GM12878 (cell line): ENCODE measurements around the gene SLC45A2. TPM values are rescaled to one million over a fixed set of nuclear protein-coding genes. Genes with fewer than 3 reads are reported as not detected.

Experiments
- NR2C1 ChIP-seq: fragments of 450-650 bp; IDR thresholded peaks from 2 replicates; pipeline ENCODE4 v1.6.1; 2017; ENCODE audit warnings: antibody characterized with exemption, mild to moderate bottlenecking, moderate library complexity
- ZBTB11 ChIP-seq: fragments of 450-650 bp; formaldehyde crosslinking; IDR thresholded peaks from 2 replicates; pipeline ENCODE4 v1.5.0; 2022; ENCODE audit warnings: mild to moderate bottlenecking, missing genetic modification characterization
- ZBTB4 ChIP-seq: fragments of 450-650 bp; formaldehyde crosslinking; IDR thresholded peaks from 2 replicates; pipeline ENCODE4 v1.4.0; 2022; ENCODE audit warnings: mild to moderate bottlenecking, moderate library complexity
- polyA plus RNA-seq, 11 experiments: library from polyadenylated mRNA; depleted of rRNA in 4 of 11; unstranded in 6 of 11; stranded (reverse) in 5 of 11; fragments of >200 nt; fragmentation: Nextera tagmentation in 4 of 11; fragmentation: Illumina TruSeq in 1 of 11; extraction: Ambion mirVana in 4 of 11; extraction: Trizol in 1 of 11; gene quantifications; 1 replicate in 1 of 11; 2 replicates in 10 of 11; pipeline versions ENCODE4 v1.2.1 to v1.2.3, GENCODE V29; 2011 to 2016; ENCODE audit warnings: inconsistent platforms in 2 of 11, missing spikeins in 2 of 11, low read depth in 1 of 11
- total RNA-seq, 4 experiments: library from RNA; depleted of rRNA in 3 of 4; stranded (reverse); fragments of >200 nt in 3 of 4; fragmentation: Illumina TruSeq in 1 of 4; extraction: Trizol in 1 of 4; gene quantifications; 2 replicates each; pipeline versions ENCODE4 v1.2.1 to v1.2.3, GENCODE V29; 2013 to 2021
- TF ChIP-seq, protein P1 (sequence below): IDR thresholded peaks from 2 replicates; pipeline ENCODE4 v1.6.1; 2012; ENCODE audit warnings: improper control_type of control experiment, low read depth, low read length; ENCODE audit not compliant: insufficient replicate concordance

SLC45A2 gene
- total and polyA plus RNA-seq, 10 of the 15 experiments (the other 5 are each of a cell fraction or from before 2014, with no cell fraction given): 0.06 to 0.07 TPM; not detected in 8

DNA sequence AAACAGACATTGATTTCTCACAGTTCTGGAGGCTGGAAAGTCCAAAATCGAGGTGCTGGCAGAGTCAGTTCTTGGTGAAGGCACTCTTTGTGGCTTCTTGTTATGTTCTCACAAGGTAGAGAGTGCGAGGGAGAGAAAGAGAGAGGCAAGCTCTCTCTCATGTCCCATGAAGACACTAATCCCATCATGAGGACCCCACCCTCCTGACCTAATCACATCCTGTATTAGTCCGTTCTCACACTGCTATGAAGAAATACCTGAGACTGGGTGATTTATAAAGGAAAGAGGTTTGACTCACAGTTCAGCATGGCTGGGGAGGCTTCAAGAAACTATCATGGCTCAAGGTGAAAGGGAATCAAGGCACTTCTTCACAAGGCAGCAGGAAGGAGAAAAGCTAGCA lies 29.1 kb upstream of the SLC45A2 start (continued):
- TF ChIP-seq, protein P1, sequence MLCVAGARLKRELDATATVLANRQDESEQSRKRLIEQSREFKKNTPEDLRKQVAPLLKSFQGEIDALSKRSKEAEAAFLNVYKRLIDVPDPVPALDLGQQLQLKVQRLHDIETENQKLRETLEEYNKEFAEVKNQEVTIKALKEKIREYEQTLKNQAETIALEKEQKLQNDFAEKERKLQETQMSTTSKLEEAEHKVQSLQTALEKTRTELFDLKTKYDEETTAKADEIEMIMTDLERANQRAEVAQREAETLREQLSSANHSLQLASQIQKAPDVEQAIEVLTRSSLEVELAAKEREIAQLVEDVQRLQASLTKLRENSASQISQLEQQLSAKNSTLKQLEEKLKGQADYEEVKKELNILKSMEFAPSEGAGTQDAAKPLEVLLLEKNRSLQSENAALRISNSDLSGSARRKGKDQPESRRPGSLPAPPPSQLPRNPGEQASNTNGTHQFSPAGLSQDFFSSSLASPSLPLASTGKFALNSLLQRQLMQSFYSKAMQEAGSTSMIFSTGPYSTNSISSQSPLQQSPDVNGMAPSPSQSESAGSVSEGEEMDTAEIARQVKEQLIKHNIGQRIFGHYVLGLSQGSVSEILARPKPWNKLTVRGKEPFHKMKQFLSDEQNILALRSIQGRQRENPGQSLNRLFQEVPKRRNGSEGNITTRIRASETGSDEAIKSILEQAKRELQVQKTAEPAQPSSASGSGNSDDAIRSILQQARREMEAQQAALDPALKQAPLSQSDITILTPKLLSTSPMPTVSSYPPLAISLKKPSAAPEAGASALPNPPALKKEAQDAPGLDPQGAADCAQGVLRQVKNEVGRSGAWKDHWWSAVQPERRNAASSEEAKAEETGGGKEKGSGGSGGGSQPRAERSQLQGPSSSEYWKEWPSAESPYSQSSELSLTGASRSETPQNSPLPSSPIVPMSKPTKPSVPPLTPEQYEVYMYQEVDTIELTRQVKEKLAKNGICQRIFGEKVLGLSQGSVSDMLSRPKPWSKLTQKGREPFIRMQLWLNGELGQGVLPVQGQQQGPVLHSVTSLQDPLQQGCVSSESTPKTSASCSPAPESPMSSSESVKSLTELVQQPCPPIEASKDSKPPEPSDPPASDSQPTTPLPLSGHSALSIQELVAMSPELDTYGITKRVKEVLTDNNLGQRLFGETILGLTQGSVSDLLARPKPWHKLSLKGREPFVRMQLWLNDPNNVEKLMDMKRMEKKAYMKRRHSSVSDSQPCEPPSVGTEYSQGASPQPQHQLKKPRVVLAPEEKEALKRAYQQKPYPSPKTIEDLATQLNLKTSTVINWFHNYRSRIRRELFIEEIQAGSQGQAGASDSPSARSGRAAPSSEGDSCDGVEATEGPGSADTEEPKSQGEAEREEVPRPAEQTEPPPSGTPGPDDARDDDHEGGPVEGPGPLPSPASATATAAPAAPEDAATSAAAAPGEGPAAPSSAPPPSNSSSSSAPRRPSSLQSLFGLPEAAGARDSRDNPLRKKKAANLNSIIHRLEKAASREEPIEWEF: no peak
- TF ChIP-seq ZBTB4 (CRISPR knock-in tag) (no peak), NR2C1 (no peak), ZBTB11 (CRISPR knock-in tag) (no peak)
